Measurements from ENCODE around the gene CEP72. TPM values are rescaled to one million over a fixed set of nuclear protein-coding genes. Genes with fewer than 3 reads are reported as not detected.

CEP72 gene
- total RNA-seq, 2 experiments from 2014 or later: 34.4 to 38.6 TPM

- peaks cover 10% of the 10 kb centered on the region for H3K36me3 Mint-ChIP-seq (ENCODE audit: low read depth)
- ChIA-PET POLR2A (no interaction called here), CTCF (interaction anchor here (1.0 kb wide), 1 partner anchor 223 kb away, joined by 3 read pairs; the partner anchor contains the start of genes BRD9 and TRIP13)
- ATAC-seq (no peak), DNase-seq (no peak)
- H3K27ac Mint-ChIP-seq: no peak overlapping the region
- peaks cover 5% of the 10 kb centered on the region for H3K4me1 Mint-ChIP-seq (ENCODE audit: low read depth)
- H3K9me3 Mint-ChIP-seq (ENCODE audit: insufficient read depth): no peaks in the 10 kb centered on the region
- no peaks in the 10 kb centered on the region for H3K27me3 Mint-ChIP-seq (ENCODE audit: low read depth)
- no peak overlapping the region for H3K4me3 Mint-ChIP-seq
Measured at GRCh38 chr5:669842-670395, 57.8 kb downstream of the CEP72 start.

- ChIA-PET POLR2A (no interaction called here), CTCF (interaction anchor here (1.0 kb wide), 1 partner anchor 222 kb away, joined by 3 read pairs; the partner anchor contains the start of genes BRD9 and TRIP13)
- H3K9me3 Mint-ChIP-seq (ENCODE audit: insufficient read depth): no peaks in the 10 kb centered on the region
- H3K4me1 Mint-ChIP-seq (ENCODE audit: low read depth): peaks cover 5% of the 10 kb centered on the region
- no peaks in the 10 kb centered on the region for H3K27me3 Mint-ChIP-seq (ENCODE audit: low read depth)
- H3K36me3 Mint-ChIP-seq (ENCODE audit: low read depth): peaks cover 10% of the 10 kb centered on the region
- H3K4me3 Mint-ChIP-seq: no peak overlapping the region
- ATAC-seq: no peak
- DNase-seq: no peak
- no peak overlapping the region for H3K27ac Mint-ChIP-seq
Measured at GRCh38 chr5:670396-671270, 58.5 kb downstream of the CEP72 start.

DNA sequence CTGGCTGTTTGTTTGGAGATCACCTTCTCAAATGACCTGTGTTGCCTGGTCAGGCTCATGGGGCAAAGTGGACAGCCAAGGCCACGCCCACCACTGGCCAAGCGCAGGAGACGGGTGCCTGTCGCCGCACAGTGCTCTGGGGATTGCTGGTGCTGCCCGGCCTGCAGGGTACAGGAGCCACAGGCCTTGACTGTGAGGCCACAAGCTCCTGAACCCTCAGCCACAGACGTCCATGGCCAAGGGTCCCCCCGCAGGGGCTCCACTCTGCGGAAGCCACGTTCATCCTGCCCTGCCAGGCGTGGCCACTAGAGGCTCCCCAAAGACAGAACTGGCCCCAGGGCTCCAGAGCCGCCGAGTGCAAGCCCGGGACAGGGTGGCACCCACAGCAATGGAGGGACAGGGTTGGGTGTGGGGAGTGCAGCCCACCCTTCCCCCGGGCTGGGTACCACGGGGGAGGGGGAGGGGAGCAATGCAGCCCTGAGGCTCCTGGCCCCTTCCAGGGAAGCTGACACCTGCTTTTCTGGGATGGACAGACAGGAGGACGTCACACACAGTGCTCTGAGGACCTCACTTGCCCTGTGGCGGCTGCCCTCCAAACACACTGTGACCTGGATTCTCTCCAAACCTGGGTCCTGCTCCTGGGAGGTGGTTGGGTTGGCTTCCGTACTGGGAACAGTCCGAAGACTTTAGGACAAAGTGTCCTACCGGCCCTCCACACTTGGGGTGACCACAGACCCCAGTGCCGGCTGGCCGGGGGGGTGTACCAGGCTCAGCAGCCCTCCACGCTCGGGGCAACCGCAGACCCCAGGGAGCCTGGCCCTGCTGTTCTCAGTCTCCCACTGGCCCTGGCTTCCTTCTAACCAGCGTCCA is 59.6 kb downstream of the CEP72 start:
- Mint-ChIP-seq H3K27me3 (ENCODE audit: low read depth) (no peaks in the 10 kb centered on the region), H3K36me3 (ENCODE audit: low read depth) (peaks cover 9% of the 10 kb centered on the region), H3K9me3 (ENCODE audit: insufficient read depth) (no peaks in the 10 kb centered on the region), H3K4me1 (ENCODE audit: low read depth) (peaks cover 5% of the 10 kb centered on the region), H3K27ac (no peak overlapping the region), H3K4me3 (no peak overlapping the region)
- ChIA-PET CTCF (no interaction called here), POLR2A (no interaction called here)
- ATAC-seq: peak; percentile 60
- peak; percentile 74 for DNase-seq

DNA sequence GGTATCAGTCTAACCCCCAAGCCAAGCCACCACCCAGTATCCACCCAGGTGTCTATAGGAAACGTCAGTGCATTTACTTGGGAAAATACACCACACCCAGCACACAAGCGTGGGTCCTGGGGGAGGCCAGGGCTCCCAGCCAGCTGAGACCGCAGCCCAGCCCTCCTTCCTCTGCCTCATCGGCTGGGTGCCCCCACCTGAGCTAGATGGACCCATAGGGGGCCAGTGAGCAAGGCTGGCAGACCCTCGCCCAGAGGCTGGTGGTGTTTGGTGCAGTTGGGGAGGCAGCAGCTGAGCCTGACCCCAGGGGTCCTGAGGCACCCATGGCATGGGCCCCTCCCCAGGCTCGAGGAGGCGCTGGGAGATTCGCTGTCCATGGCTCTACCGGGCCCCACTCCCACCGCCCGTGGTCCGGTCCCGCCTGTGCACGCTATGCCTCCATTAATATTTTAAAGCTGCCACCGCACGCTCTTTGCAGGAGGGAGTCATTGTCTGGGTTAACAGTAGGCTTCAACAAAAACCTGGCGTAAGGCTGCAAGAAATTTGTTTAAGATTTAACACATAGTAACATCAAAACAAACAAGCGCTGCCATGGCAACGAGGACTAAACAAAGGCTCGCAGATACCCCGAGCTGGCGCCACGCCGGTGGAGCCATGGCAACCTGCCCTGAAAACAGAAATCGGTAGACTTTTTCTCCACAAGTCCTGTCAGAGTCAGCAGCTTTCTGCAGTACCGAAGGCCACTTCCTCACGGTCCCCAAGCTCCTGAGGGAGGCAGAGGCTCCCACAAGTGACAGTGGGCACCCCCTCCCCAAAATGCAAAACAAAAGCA is 60.4 kb downstream of the CEP72 start:
- Mint-ChIP-seq H3K4me3 (no peak overlapping the region), H3K27ac (no peak overlapping the region), H3K4me1 (ENCODE audit: low read depth) (peaks cover 5% of the 10 kb centered on the region), H3K27me3 (ENCODE audit: low read depth) (no peaks in the 10 kb centered on the region), H3K9me3 (ENCODE audit: insufficient read depth) (no peaks in the 10 kb centered on the region), H3K36me3 (ENCODE audit: low read depth) (peaks cover under 1% of the 10 kb centered on the region)
- DNase-seq (peak; percentile 72), ATAC-seq (peak; percentile 66)
- ChIA-PET CTCF (interaction anchor here (1.0 to 1.8 kb wide), 3 partner anchors 19 to 231 kb away, joined by 3 to 6 read pairs (median 4); partner anchors contain the start of genes BRD9 and TRIP13), POLR2A (no interaction called here)

DNA sequence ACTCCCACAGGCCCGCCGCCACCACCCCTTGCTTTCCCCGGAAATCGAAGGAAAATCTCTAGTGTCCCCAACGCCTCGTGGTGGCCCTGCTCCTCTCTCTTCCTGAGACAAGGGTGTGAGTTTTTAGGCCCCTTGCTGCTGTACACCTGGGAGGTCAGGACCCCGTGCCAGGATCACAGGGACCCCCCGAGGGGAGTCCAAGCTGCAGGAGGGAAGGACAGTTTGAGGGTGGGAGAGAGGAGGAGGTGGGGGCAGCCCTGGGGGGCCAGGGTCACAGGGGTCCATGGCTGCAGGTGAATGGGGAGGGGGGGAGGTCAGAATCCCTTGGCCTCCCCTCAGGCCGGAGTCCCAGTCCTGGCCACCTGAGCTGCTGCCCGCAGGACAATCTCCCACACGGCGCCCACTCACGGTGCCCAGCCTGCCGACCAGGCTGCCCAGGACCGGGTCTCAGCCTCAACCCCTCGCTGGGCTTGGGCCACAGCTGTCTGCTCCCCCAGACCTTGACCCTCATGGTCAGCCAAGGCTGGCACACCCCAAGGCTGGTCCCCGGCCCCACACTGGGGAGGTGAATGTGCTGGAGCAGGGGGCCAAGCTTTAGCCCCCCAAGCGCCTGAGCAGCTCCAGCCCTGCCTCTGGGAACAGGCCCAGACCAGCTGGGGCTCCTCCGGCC is 61.2 kb downstream of the CEP72 start:
- Mint-ChIP-seq H3K27ac (no peak overlapping the region), H3K4me1 (ENCODE audit: low read depth) (peaks cover 5% of the 10 kb centered on the region), H3K9me3 (ENCODE audit: insufficient read depth) (no peaks in the 10 kb centered on the region), H3K36me3 (ENCODE audit: low read depth) (no peaks in the 10 kb centered on the region), H3K4me3 (no peak overlapping the region), H3K27me3 (ENCODE audit: low read depth) (no peaks in the 10 kb centered on the region)
- ChIA-PET POLR2A (no interaction called here), CTCF (interaction anchor here (1.0 to 1.8 kb wide), 3 partner anchors 20 to 230 kb away, joined by 3 to 6 read pairs (median 4); partner anchors contain the start of genes BRD9 and TRIP13)
- no peak for DNase-seq
- peak; percentile 22 for ATAC-seq

DNA sequence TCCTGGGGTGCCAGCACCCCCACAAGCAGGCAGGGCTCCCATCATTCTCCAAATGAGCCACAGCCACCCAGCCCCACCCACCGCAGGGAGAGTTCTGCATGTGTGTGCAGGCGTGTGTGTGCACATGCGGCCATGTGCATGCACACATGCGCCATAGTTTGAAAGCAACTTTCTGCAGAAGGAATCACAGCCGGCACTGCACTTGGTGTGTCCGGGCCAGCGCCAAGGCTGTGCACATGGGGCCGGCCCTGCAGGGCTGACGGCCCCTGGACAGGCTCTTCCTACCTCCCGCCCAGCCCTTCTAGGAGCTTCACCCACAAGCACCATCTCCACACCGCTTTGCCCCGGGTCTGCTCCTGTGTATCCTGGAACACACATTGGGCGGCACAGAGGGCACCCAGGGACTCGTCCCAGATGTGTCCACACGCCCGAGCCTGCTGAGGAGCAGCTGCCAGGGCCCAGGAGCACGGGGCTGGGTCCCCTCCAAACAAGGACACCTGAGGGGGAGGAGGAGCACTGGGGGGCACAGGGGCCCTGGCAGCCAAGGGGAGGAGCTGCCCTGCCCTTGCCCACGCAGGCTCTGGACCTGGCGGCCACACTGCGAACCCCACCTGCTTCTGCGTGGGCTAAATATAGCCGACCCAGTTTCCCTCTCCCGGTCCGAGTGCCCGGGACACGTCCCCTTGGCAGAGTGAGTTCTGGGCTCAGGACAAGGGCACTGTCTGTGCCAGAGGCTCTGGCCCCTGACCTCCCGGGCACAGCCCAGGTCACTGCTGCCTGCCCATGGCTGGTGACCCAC is 61.9 kb downstream of the CEP72 start:
- Mint-ChIP-seq H3K27me3 (ENCODE audit: low read depth) (no peaks in the 10 kb centered on the region), H3K4me1 (ENCODE audit: low read depth) (peaks cover 5% of the 10 kb centered on the region), H3K36me3 (ENCODE audit: low read depth) (no peaks in the 10 kb centered on the region), H3K4me3 (no peak overlapping the region), H3K27ac (no peak overlapping the region), H3K9me3 (ENCODE audit: insufficient read depth) (no peaks in the 10 kb centered on the region)
- ATAC-seq (no peak), DNase-seq (no peak)
- CTCF ChIA-PET: interaction anchor here (1.8 kb wide), 1 partner anchor 229 kb away, joined by 6 read pairs; no protein-coding TSS in a partner anchor
- POLR2A ChIA-PET: no interaction called here

GRCh38 chr5:674630-675011 is 62.5 kb downstream of the CEP72 start:
- Mint-ChIP-seq H3K27me3 (ENCODE audit: low read depth) (no peaks in the 10 kb centered on the region), H3K4me1 (ENCODE audit: low read depth) (peaks cover 5% of the 10 kb centered on the region), H3K9me3 (ENCODE audit: insufficient read depth) (no peaks in the 10 kb centered on the region), H3K4me3 (no peak overlapping the region), H3K27ac (no peak overlapping the region), H3K36me3 (ENCODE audit: low read depth) (no peaks in the 10 kb centered on the region)
- CTCF ChIA-PET: no interaction called here
- POLR2A ChIA-PET: no interaction called here
- ATAC-seq (no peak), DNase-seq (no peak)

- CTCF ChIA-PET: no interaction called here
- H3K36me3 Mint-ChIP-seq (ENCODE audit: low read depth): no peaks in the 10 kb centered on the region
- ATAC-seq: no peak
- peaks cover 5% of the 10 kb centered on the region for H3K4me1 Mint-ChIP-seq (ENCODE audit: low read depth)
- no peak overlapping the region for H3K4me3 Mint-ChIP-seq
- no peak overlapping the region for H3K27ac Mint-ChIP-seq
- POLR2A ChIA-PET: no interaction called here
- DNase-seq: no peak
- no peaks in the 10 kb centered on the region for H3K27me3 Mint-ChIP-seq (ENCODE audit: low read depth)
- no peaks in the 10 kb centered on the region for H3K9me3 Mint-ChIP-seq (ENCODE audit: insufficient read depth)
Measured at GRCh38 chr5:675111-675870, 63.2 kb downstream of the CEP72 start.

- DNase-seq (no peak), ATAC-seq (no peak)
- Mint-ChIP-seq H3K27ac (no peak overlapping the region), H3K36me3 (ENCODE audit: low read depth) (no peaks in the 10 kb centered on the region), H3K27me3 (ENCODE audit: low read depth) (no peaks in the 10 kb centered on the region), H3K9me3 (ENCODE audit: insufficient read depth) (no peaks in the 10 kb centered on the region), H3K4me3 (no peak overlapping the region), H3K4me1 (ENCODE audit: low read depth) (peaks cover 5% of the 10 kb centered on the region)
- CTCF ChIA-PET: no interaction called here
- POLR2A ChIA-PET: no interaction called here
Measured at GRCh38 chr5:675871-676698, 63.9 kb downstream of the CEP72 start.
